ENCODE data around the gene MPP4. TPM values are rescaled to one million over a fixed set of nuclear protein-coding genes. Genes with fewer than 3 reads are reported as not detected.
A peak's percentile ranks its signal among the peaks of the same experiment; 100 is the strongest.

The MPP4 gene
- total RNA-seq, 1 experiment from 2014 or later, result not detected

DNA sequence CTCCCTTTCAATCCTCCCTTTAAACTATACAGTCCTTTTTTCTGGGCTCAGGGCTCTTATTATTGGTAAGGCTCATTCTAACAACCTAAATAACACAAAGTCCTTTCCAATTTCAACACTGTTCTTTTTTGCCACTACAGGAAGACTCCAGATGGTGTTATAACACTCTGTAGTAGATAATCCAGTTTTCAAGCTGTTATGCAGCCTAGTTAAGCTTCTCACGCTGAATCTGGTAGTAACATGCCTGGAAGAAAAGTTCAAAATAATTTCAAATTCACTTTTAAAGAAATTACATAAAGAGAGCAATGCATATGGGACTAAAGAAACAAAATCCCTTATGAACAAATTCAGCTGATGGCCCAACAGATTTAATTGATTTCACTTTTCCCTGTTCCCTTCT is 3.2 kb upstream of the MPP4 start:
- Mint-ChIP-seq H3K27me3 (ENCODE audit: low read depth) (no peaks in the 10 kb centered on the region), H3K27ac (0 out of 7 replicates have a peak overlapping the region, but pooled peaks of 2 of the 3 experiments have one; percentile 21 to 41), H3K4me1 (peaks cover 42 to 50% of the 10 kb centered on the region in 2 experiments), H3K36me3 (ENCODE audit: insufficient read depth in 1 of 3, low read depth in 3 of 3) (peaks cover 2 to 33% (median 29%) of the 10 kb centered on the region in 3 experiments; a peak in 6 of 7 replicates), H3K4me3 (no peak overlapping the region), H3K9me3 (no peaks in the 10 kb centered on the region)
- no peak overlapping the region for H2BK12ac ChIP-seq (ENCODE audit: insufficient read length, low read depth, low read length)
- H3K27me3 ChIP-seq (ENCODE audit: insufficient read depth, low read length), result no peaks in the 10 kb centered on the region
- no peak overlapping the region for H3K9ac ChIP-seq (ENCODE audit: extremely low read depth, insufficient read length, low read length)
- no peaks in the 10 kb centered on the region for H4K20me1 ChIP-seq (ENCODE audit: control insufficient read depth, insufficient read depth, insufficient read length)
- DNase-seq, result no peak
- no peak overlapping the region for H2BK120ac ChIP-seq (ENCODE audit: low read depth, low read length, poor library complexity, severe bottlenecking)
- peaks cover 16% of the 10 kb centered on the region for H3K4me1 ChIP-seq (ENCODE audit: insufficient read depth, low read length)
- H3K4me2 ChIP-seq (ENCODE audit: insufficient read depth, insufficient read length, low read length), result no peak overlapping the region
- H3K79me1 ChIP-seq (ENCODE audit: insufficient read depth, low read depth, low read length, poor library complexity, severe bottlenecking), result no peaks in the 10 kb centered on the region
- H3K79me2 ChIP-seq (ENCODE audit: insufficient read depth, low read length), result no peaks in the 10 kb centered on the region
- no peak for TF ChIP-seq CTCF (conservative IDR thresholded peaks at IDR 0.05)
- H4K5ac ChIP-seq (ENCODE audit: insufficient read length, low read depth, low read length), result no peak overlapping the region
- no peak overlapping the region for H3T11ph ChIP-seq (ENCODE audit: low read length)
- no CpG with 5 or more reads among the region's 1 CpG for WGBS (ENCODE audit: extremely low coverage, insufficient read length, low lambda C conversion rate)
- no peaks in the 10 kb centered on the region for H3K23me2 ChIP-seq (ENCODE audit: insufficient read length, low read depth, low read length, poor library complexity, severe bottlenecking)
- no peak overlapping the region for H3K56ac ChIP-seq (ENCODE audit: insufficient read length, low read depth, low read length)
- H2AFZ ChIP-seq (ENCODE audit: low read length), result no peak overlapping the region
- H4K91ac ChIP-seq (ENCODE audit: insufficient read length, low read depth, low read length), result no peak overlapping the region
- H3K27ac ChIP-seq (ENCODE audit: insufficient read length, low read depth, low read length), result no peak overlapping the region
- no peak overlapping the region for H3K14ac ChIP-seq (ENCODE audit: insufficient read depth, low read length)
- H2BK5ac ChIP-seq (ENCODE audit: insufficient read length, low read length), result no peak overlapping the region
- H2BK15ac ChIP-seq (ENCODE audit: low read depth, low read length), result no peak overlapping the region
- no peak overlapping the region for H4K8ac ChIP-seq (replicated peaks; ENCODE audit: insufficient read length, low read depth, low read length)
- H2AK5ac ChIP-seq (ENCODE audit: insufficient read length, low read length), result no peak overlapping the region
- H3K4ac ChIP-seq (ENCODE audit: low read depth, low read length), result no peak overlapping the region
- H3K18ac ChIP-seq (ENCODE audit: insufficient read length, low read depth, low read length), result no peak overlapping the region
- no peaks in the 10 kb centered on the region for H3K9me3 ChIP-seq (ENCODE audit: control insufficient read depth, low read depth, low read length)
- no peak overlapping the region for H3K23ac ChIP-seq (ENCODE audit: insufficient read length, low read depth, low read length)
- H2BK20ac ChIP-seq (ENCODE audit: low read depth, low read length, poor library complexity, severe bottlenecking), result no peak overlapping the region
